ENCODE data around the gene PTGDR2. TPM values are rescaled to one million over a fixed set of nuclear protein-coding genes. Genes with fewer than 3 reads are reported as not detected.

The PTGDR2 gene
- total and polyA plus RNA-seq, 2 experiments from 2014 or later: 0.69 to 1.3 TPM

DNA sequence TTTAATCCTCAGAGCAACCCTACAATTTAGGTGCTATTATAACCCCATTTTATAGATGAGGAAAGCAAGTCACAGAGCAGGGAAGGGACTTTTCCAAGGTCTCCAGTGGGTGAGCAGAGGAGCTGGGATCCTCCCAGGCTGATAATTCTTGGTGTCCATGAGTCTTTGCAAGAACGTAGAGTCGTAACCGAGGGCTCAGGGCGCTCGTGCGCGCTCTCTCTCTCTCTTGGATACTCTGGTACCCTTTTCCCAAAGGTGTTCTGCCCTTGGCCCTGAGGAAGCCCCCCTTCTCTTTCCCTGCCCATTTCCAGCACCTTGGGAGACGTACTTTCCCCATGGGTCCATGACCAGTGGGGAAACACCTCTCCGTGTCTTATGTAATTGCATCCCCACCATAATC is 6.4 kb upstream of the PTGDR2 start:
- no peak for TF ChIP-seq CTCF (IDR thresholded peaks at IDR 0.05; ENCODE audit: poor library complexity)
- no peak for TF ChIP-seq EZH2 (IDR thresholded peaks at IDR 0.05; ENCODE audit: borderline replicate concordance)
- no peak for TF ChIP-seq EZH2phosphoT487 (IDR thresholded peaks at IDR 0.05; ENCODE audit: low read depth, severe bottlenecking, unreplicated experiment)
- H3K4me1 ChIP-seq (ENCODE audit: insufficient read depth): no peaks in the 10 kb centered on the region
- 95% methylated on average over 9 of the region's 9 CpGs for WGBS (ENCODE audit: low lambda C conversion rate, missing lambda C conversion rate)
- H3K9me2 ChIP-seq (replicated peaks; ENCODE audit: insufficient read depth): no peaks in the 10 kb centered on the region
- no peak overlapping the region for H3K4me2 ChIP-seq
- H3K36me3 ChIP-seq (replicated peaks; ENCODE audit: insufficient read depth, low read depth): no peaks in the 10 kb centered on the region
- H3K79me2 ChIP-seq: no peaks in the 10 kb centered on the region
- H3K27me3 ChIP-seq: no peaks in the 10 kb centered on the region
- no peak overlapping the region for H3K4me3 ChIP-seq
- H3K9me3 ChIP-seq (ENCODE audit: low read depth): no peaks in the 10 kb centered on the region
- no peak for DNase-seq (ENCODE audit: low spot score)
- no peaks in the 10 kb centered on the region for H4K20me1 ChIP-seq (ENCODE audit: insufficient read depth, poor library complexity, severe bottlenecking)
- H3K27ac ChIP-seq: no peak overlapping the region
- H2AFZ ChIP-seq: no peak overlapping the region

DNA sequence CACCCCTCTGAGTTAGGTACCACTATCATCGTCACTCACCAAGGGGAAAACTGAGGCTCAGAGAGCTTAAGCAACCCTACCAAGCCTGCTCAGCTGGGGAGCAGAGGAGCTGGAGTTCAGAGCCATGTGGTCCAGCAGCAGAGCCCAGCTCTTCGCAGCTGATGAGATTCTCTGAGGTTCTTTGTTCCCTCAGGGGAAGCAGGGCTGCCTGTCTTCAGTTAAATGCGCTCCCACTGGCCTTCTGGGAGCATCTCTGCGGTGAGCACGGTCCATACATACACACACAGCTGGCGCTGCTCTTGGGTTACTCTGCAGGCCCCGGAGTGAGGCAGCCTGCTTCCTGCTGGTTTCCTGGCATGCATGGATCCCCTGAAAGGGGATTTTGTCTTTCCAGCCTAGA is 5.2 kb upstream of the PTGDR2 start:
- no peaks in the 10 kb centered on the region for H4K20me1 ChIP-seq (ENCODE audit: insufficient read depth, poor library complexity, severe bottlenecking)
- H3K27me3 ChIP-seq: no peaks in the 10 kb centered on the region
- H3K9me3 ChIP-seq (ENCODE audit: low read depth): no peaks in the 10 kb centered on the region
- no peak overlapping the region for H3K4me3 ChIP-seq
- H3K27ac ChIP-seq: no peak overlapping the region
- H3K9me2 ChIP-seq (replicated peaks; ENCODE audit: insufficient read depth): no peaks in the 10 kb centered on the region
- no peak overlapping the region for H3K4me2 ChIP-seq
- no peaks in the 10 kb centered on the region for H3K4me1 ChIP-seq (ENCODE audit: insufficient read depth)
- DNase-seq (ENCODE audit: low spot score): no peak
- no peaks in the 10 kb centered on the region for H3K79me2 ChIP-seq
- H2AFZ ChIP-seq: no peak overlapping the region
- H3K36me3 ChIP-seq (replicated peaks; ENCODE audit: insufficient read depth, low read depth): no peaks in the 10 kb centered on the region
- WGBS (ENCODE audit: low lambda C conversion rate, missing lambda C conversion rate): 78% methylated on average over 7 of the region's 7 CpGs
- no peak for TF ChIP-seq CTCF (IDR thresholded peaks at IDR 0.05; ENCODE audit: poor library complexity)
- TF ChIP-seq EZH2 (IDR thresholded peaks at IDR 0.05; ENCODE audit: borderline replicate concordance): no peak
- no peak for TF ChIP-seq EZH2phosphoT487 (IDR thresholded peaks at IDR 0.05; ENCODE audit: low read depth, severe bottlenecking, unreplicated experiment)

- no peaks in the 10 kb centered on the region for H3K4me1 ChIP-seq (ENCODE audit: insufficient read depth)
- no peak for DNase-seq (ENCODE audit: low spot score)
- no peaks in the 10 kb centered on the region for H3K79me2 ChIP-seq
- no peaks in the 10 kb centered on the region for H3K9me3 ChIP-seq (ENCODE audit: low read depth)
- no peak overlapping the region for H2AFZ ChIP-seq
- H3K27ac ChIP-seq: no peak overlapping the region
- H4K20me1 ChIP-seq (ENCODE audit: insufficient read depth, poor library complexity, severe bottlenecking): no peaks in the 10 kb centered on the region
- 92% methylated on average over 15 of the region's 15 CpGs for WGBS (ENCODE audit: low lambda C conversion rate, missing lambda C conversion rate)
- TF ChIP-seq CTCF (IDR thresholded peaks at IDR 0.05; ENCODE audit: poor library complexity): no peak
- no peak for TF ChIP-seq EZH2 (IDR thresholded peaks at IDR 0.05; ENCODE audit: borderline replicate concordance)
- no peak for TF ChIP-seq EZH2phosphoT487 (IDR thresholded peaks at IDR 0.05; ENCODE audit: low read depth, severe bottlenecking, unreplicated experiment)
- H3K9me2 ChIP-seq (replicated peaks; ENCODE audit: insufficient read depth): no peaks in the 10 kb centered on the region
- no peak overlapping the region for H3K4me3 ChIP-seq
- no peaks in the 10 kb centered on the region for H3K36me3 ChIP-seq (replicated peaks; ENCODE audit: insufficient read depth, low read depth)
- H3K4me2 ChIP-seq: no peak overlapping the region
- H3K27me3 ChIP-seq: no peaks in the 10 kb centered on the region
These were observed 4.0 kb upstream of the PTGDR2 start for GRCh38 chr11:60859616-60860250.
